HepG2 (cell line): ENCODE results near the gene AKT2.

Experiments used
- ATRX ChIP-seq: sonication (generic); formaldehyde crosslinking; IDR thresholded peaks from 2 replicates; pipeline ENCODE4 v1.4.0; 2020; ENCODE audit warnings: missing genetic modification reagents, borderline replicate concordance
- CREB3 ChIP-seq: sonication (generic); formaldehyde crosslinking; IDR thresholded peaks from 2 replicates; pipeline ENCODE4 v1.5.0; 2020; ENCODE audit warnings: missing genetic modification reagents
- FOXJ3 ChIP-seq: sonication (generic); formaldehyde crosslinking; IDR thresholded peaks from 2 replicates; pipeline ENCODE4 v1.4.0; 2020; ENCODE audit warnings: missing genetic modification reagents, mild to moderate bottlenecking, borderline replicate concordance
- GTF2F1 ChIP-seq: fragments of 150-350 bp; IDR thresholded peaks from 2 replicates; pipeline ENCODE4 v1.6.1; 2014; ENCODE audit warnings: low read length
- MAFK ChIP-seq, 2 experiments: IDR thresholded peaks in 1 of 2; conservative IDR thresholded peaks in 1 of 2; 2 replicates each; pipeline ENCODE4 v1.6.1; 2011; ENCODE audit warnings: improper control_type of control experiment in 2 of 2, low read length in 2 of 2
- RBFOX2 ChIP-seq: fragments of 200-400 bp; formaldehyde crosslinking; IDR thresholded peaks from 2 replicates; pipeline ENCODE4 v1.6.1; 2017; ENCODE audit warnings: low read depth, mild to moderate bottlenecking, low read length
- TCF7L2 ChIP-seq: IDR thresholded peaks from 2 replicates; pipeline ENCODE4 v1.6.1; 2011; ENCODE audit warnings: mild to moderate bottlenecking, low read depth, low read length, moderate library complexity
- U2AF2 ChIP-seq: fragments of 200-400 bp; formaldehyde crosslinking; IDR thresholded peaks from 2 replicates; pipeline ENCODE4 v1.6.1; 2017; ENCODE audit warnings: low read depth, mild to moderate bottlenecking, low read length
- YY1 ChIP-seq: IDR thresholded peaks from 2 replicates; pipeline ENCODE4 v1.6.1; 2011; ENCODE audit warnings: low read length, low read depth, moderate library complexity, mild to moderate bottlenecking; ENCODE audit not compliant: insufficient read depth, insufficient replicate concordance
- ZNF12 ChIP-seq: sonication (generic); formaldehyde crosslinking; IDR thresholded peaks from 2 replicates; pipeline ENCODE4 v1.5.0; 2020; ENCODE audit warnings: missing genetic modification reagents
- ZNF318 ChIP-seq: sonication (generic); formaldehyde crosslinking; IDR thresholded peaks from 2 replicates; pipeline ENCODE4 v1.4.0; 2020; ENCODE audit warnings: mild to moderate bottlenecking, missing genetic modification reagents
- ZNF598 ChIP-seq: sonication (generic); formaldehyde crosslinking; IDR thresholded peaks from 2 replicates; pipeline ENCODE4 v1.5.1; 2020; ENCODE audit warnings: mild to moderate bottlenecking, missing genetic modification reagents, borderline replicate concordance

- TF ChIP-seq TCF7L2 (no peak), ZNF318 (CRISPR knock-in tag) (no peak), YY1 (no peak), MAFK (conservative IDR thresholded peaks at IDR 0.05 in 1 of 2, IDR thresholded peaks at IDR 0.05 in 1 of 2; ENCODE audit: low read length in 2 of 2) (no peak), U2AF2 (no peak), FOXJ3 (CRISPR knock-in tag) (no peak), ZNF12 (CRISPR knock-in tag) (no peak), ATRX (CRISPR knock-in tag) (no peak), ZNF598 (CRISPR knock-in tag) (no peak), GTF2F1 (no peak), RBFOX2 (no peak), CREB3 (CRISPR knock-in tag) (no peak)
These were observed 14.6 kb downstream of the AKT2 start for GRCh38 chr19:40270362-40271089.
